Activated CD8-positive, alpha-beta memory T cell treated with anti-CD3 and anti-CD28 coated beads, Interleukin-2, amount 50 U/mL, for 24 hours (primary cell): Measurements from ENCODE around the gene ALDH5A1.

Experiments used
- DNase-seq: peaks from one replicate; pipeline ENCODE4 v3.0.0-alpha.2; 2020; ENCODE audit errors: extremely low read depth

The ALDH5A1 gene

GRCh38 chr6:24524805-24525204 is 30.0 kb downstream of the ALDH5A1 start:
- DNase-seq, result no peak

GRCh38 chr6:24529985-24530384 is 35.2 kb downstream of the ALDH5A1 start:
- DNase-seq, result no peak

GRCh38 chr6:24534329-24534728 is 39.6 kb downstream of the ALDH5A1 start:
- no peak for DNase-seq

GRCh38 chr6:24535210-24535609 is 40.4 kb downstream of the ALDH5A1 start:
- DNase-seq, result no peak

- DNase-seq, result no peak
Observed at GRCh38 chr6:24536466-24536865, 41.7 kb downstream of the ALDH5A1 start.

GRCh38 chr6:24537082-24537699 is 42.4 kb downstream of the ALDH5A1 start:
- DNase-seq, result no peak

- DNase-seq, result no peak
Observed at GRCh38 chr6:24537771-24538385, 43.1 kb downstream of the ALDH5A1 start.

GRCh38 chr6:24539416-24539815 is 44.6 kb downstream of the ALDH5A1 start:
- DNase-seq, result no peak

GRCh38 chr6:24540197-24540596 is 45.4 kb downstream of the ALDH5A1 start:
- no peak for DNase-seq

- no peak for DNase-seq
Observed at GRCh38 chr6:24543683-24544082, 48.9 kb downstream of the ALDH5A1 start.

GRCh38 chr6:24545183-24545582 is 50.4 kb downstream of the ALDH5A1 start:
- no peak for DNase-seq

- no peak for DNase-seq
Observed at GRCh38 chr6:24545691-24546090, 50.9 kb downstream of the ALDH5A1 start.

GRCh38 chr6:24546439-24546838 is 51.7 kb downstream of the ALDH5A1 start:
- no peak for DNase-seq

- peak; percentile 7 for DNase-seq
Observed at GRCh38 chr6:24547243-24547642, 52.5 kb downstream of the ALDH5A1 start.

GRCh38 chr6:24549158-24549557 is 54.4 kb downstream of the ALDH5A1 start:
- DNase-seq, result no peak

GRCh38 chr6:24549674-24550353 is 55.0 kb downstream of the ALDH5A1 start:
- DNase-seq, result no peak

- DNase-seq, result no peak
Observed at GRCh38 chr6:24551139-24551538, 56.4 kb downstream of the ALDH5A1 start.

- no peak for DNase-seq
Observed at GRCh38 chr6:24554474-24554873, 59.7 kb downstream of the ALDH5A1 start.

- no peak for DNase-seq
Observed at GRCh38 chr6:24558516-24558915, 63.7 kb downstream of the ALDH5A1 start.

- DNase-seq, result no peak
Observed at GRCh38 chr6:24564081-24564480, 69.3 kb downstream of the ALDH5A1 start.

GRCh38 chr6:24565196-24565595 is 70.4 kb downstream of the ALDH5A1 start:
- DNase-seq, result no peak

- DNase-seq, result no peak
Observed at GRCh38 chr6:24566020-24566767, 71.4 kb downstream of the ALDH5A1 start.

GRCh38 chr6:24568683-24569082 is 73.9 kb downstream of the ALDH5A1 start:
- no peak for DNase-seq
